Measurements from ENCODE around the gene MPZL3.

MPZL3 gene

DNA sequence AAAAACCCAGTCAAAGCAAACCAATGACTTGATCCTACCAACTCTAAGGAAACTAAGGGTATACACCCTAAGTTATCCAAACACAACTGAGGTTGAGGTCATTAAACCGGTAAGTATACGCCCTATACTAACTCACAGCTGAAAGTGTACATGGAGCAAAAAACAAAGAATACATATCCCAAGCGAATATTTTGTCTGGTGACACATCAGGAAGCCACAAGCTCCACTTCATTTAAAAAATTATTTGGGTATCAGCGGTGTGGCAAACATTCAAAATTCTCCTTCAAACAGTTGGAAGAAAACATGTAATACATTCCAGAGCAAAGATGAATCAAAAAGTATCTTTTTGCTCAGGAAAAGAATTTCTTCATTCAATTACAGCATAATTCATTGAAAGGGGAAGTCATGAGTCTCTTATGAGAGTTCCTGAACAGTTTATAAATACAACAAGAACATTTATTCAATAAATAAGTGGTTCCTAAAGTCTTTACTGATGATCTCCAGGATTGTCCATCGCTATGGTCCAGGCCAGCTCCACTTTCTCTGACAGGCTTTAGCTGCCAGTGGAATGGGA lies 22.8 kb downstream of the MPZL3 start:
- no peak for DNase-seq

GRCh38 chr11:118227865-118228785 lies 24.0 kb downstream of the MPZL3 start:
- no peak for DNase-seq

- DNase-seq, result no peak
Measured at GRCh38 chr11:118226781-118227180, 25.4 kb downstream of the MPZL3 start.

GRCh38 chr11:118226296-118226695 lies 25.9 kb downstream of the MPZL3 start:
- no peak for DNase-seq

- no peak for DNase-seq
Measured at GRCh38 chr11:118224511-118225188, 27.5 kb downstream of the MPZL3 start, which contains the start of gene JAML. JAML (minus strand) TSS chr11:118225011; CDS start chr11:118214866, 10,145 bp downstream.

- DNase-seq, result no peak
Measured at GRCh38 chr11:118223992-118224391, 28.2 kb downstream of the MPZL3 start.

DNA sequence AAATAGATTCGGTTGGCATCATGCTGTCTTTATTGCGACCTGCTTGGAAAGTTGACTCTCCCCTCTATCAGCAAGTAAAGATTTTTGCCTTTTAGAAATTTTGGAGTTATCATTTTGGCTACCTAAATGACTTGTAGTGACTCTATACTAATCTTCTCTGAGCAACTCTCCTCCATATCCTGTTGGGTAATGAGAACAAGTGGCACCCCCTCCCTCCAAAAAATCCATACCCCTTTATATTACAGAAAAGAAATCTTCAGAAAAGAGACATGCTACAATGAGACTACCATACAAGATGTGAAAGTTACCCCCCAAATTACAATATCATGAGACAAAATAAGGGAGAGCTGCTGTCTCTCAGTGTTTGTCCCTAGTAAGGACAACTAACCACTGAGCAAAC lies 28.6 kb downstream of the MPZL3 start:
- DNase-seq, result no peak

- DNase-seq, result no peak
Measured at GRCh38 chr11:118222437-118222836, 29.7 kb downstream of the MPZL3 start.

- no peak for DNase-seq
Measured at GRCh38 chr11:118221419-118221818, 30.7 kb downstream of the MPZL3 start.

- no peak for DNase-seq
Measured at GRCh38 chr11:118219732-118220131, 32.4 kb downstream of the MPZL3 start.

DNA sequence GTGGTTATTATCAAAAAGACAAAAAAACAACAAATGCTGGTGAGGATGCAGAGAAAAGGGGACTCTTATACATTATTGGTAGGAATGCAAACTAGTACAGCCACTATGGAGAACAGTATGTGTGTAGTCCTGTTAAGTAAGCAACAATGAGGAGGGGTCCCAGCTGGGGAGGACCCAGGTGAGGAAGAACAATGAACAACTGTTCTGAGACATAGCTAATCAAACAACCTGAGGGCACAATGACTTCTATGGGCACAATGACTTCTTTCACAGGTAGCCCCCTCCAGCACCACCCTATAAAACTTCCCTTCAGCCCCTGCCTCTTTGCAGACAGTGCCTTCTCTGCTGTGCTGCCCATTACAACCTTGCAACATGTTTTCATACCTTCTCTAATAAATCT lies 32.9 kb downstream of the MPZL3 start:
- no peak for DNase-seq

DNA sequence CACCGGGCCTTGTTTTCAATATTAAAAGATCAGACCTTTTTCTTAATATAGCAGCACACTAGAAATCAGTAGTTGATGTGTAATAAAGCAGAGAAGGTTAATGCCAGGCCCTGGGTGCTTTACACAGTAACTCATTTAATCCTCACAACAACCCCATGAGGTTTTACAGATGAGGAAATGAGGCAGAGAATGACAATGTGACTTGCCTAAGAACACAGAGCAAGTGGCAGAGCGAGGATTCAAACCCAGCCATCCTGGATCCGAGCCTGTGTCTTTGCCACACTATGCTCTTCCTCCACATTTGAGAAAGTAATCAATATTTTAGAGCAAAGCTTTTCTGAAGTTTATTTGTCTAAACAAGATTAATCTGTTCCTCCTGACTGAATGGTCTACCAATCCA lies 34.6 kb downstream of the MPZL3 start:
- DNase-seq, result no peak

DNA sequence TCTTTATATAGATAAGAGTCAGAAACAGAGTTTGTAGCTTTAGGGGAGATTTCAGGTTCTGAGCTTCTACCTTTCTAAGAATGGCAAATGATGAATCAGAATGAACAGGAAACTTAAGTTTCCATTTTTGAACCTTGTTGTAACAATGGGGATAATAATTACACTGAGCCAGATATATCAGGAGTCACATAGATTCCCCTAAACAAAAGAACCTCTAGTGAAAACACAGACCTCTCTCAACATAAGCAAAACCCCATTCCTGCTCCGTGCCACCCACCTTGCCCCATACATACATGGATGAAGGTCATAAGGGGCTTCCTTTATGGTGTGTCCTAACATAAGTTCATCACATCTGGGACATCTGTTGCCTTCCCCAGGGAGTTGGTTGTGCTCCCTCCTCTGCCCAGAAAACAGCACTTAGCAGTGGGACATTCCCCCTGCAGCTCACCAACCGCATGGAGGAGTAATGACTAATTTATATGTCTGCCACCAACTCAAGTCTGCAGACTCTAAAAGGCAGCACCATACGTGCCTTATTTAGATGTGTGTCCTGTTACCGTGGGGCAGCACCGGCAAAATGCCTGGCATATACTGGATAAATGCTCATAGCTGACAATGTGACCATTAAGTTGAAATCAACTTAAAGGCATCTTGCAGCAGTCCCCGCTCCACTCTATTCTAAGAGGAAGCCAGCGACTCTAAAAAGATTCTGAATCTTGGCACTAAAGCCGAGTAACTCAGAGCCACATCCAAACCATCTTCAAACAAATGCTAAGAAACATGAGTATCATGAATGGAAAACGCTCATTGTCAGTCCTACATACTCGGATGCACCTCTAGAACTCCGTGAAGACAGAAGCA lies 35.3 kb downstream of the MPZL3 start:
- no peak for DNase-seq

DNA sequence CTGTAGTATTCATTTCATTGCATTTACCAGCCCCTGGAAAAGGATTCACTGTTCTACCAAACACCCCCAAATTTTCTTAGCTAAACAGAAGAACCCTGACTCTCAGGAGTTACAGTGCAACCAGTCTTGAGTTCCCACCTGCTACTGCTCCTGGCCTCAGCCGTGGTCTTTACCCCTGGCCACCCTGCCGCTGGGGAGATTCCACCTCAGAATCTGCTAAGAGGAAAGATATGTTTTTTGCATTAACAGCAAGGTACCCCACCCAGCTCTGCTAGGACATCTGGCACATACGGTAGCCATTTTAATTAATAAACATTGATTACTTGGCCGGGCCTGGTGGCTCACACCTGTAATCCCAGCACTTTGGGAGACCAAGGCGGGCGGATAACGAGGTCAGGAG lies 36.4 kb downstream of the MPZL3 start:
- DNase-seq, result no peak

GRCh38 chr11:118215262-118215661 lies 36.9 kb downstream of the MPZL3 start:
- DNase-seq, result no peak

GRCh38 chr11:118214210-118214914 lies 37.8 kb downstream of the MPZL3 start:
- DNase-seq, result no peak

DNA sequence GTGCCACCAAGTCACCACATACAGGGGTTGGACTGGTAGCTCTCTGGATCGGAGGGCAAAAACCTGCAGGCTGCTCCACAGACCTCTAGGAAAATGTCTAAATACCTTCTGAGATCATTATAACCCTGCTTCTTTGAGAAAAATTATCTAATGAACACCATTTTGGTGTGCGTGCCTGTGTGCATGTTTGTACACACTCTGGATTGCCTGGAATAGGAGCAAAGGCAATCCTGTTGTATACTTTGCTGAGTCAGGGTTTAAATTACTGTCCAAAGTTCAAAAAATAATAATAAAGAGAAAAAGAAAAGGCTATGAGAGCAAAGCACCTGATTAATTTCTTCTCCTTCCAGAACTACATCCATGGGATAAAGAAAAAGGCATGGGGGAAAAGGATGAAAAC lies 38.4 kb downstream of the MPZL3 start:
- no peak for DNase-seq

GRCh38 chr11:118213201-118213600 lies 39.0 kb downstream of the MPZL3 start:
- no peak for DNase-seq

- no peak for DNase-seq
Measured at GRCh38 chr11:118212781-118213191, 39.4 kb downstream of the MPZL3 start.

DNA sequence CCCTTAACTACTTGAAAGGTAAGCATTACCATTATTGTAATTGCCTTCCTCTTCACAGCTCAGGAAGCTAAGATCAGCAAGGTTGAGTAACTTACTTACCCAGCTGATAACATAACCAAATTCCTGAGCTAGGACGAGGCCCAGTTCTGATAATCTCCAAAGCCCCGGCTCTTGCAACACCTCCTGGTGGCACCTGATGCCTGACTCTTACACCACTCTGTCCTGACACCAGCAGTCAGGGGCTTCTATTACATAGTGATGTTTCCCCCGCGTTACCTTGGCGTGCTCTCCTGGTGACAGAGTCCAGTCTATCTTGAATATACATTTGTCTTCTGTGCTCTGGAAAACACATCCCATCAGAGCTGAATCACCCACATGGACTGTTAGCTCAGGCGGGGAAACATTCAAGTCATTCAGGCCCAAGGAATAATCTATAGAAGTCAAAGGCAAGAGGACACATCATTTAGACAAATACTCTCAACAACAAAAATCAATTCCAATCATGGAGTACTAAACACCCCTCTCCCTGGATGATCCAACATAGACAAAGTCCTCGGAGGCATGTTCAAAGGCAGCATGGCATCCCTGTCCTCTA lies 39.9 kb downstream of the MPZL3 start:
- peak; percentile 79 for DNase-seq

DNA sequence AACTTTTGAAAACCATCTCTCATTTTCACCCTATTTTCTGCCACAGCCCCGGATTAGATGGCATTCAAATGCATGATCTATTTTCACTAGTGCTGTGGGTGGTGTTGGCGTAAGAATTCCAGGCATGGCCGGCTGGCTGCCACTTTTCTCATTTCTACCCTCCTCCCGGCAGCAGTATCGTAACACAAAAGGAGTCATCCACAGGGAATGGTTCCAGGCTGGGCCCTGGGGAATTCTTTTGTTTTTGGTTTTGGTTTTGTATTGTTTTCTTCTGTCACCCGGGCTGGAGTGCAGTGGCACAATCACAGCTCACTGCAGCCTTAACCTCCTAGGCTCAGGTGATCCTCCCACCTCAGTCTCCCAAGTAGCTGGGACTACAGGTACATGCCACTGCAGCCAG lies 41.2 kb downstream of the MPZL3 start:
- no peak for DNase-seq

GRCh38 chr11:118210323-118210722 lies 41.8 kb downstream of the MPZL3 start:
- no peak for DNase-seq
